HG03354 (cell line): ENCODE data around the gene LCORL.
"Not testable (repeated sequence)": the region's sequence is repeated elsewhere in the genome, so short reads cannot be mapped to it uniquely, and the experiment has no call there.

Experiments
- ATAC-seq: cut with Tn5 transposase; IDR thresholded peaks from one replicate; pipeline ENCODE4 v1.9.1; 2021; ENCODE audit warnings: mild to moderate bottlenecking; ENCODE audit not compliant: unreplicated experiment, poor library complexity, severe bottlenecking

Gene LCORL

GRCh38 chr4:17867276-17867675, 154.3 kb downstream of the LCORL start:
- no peak for ATAC-seq

DNA sequence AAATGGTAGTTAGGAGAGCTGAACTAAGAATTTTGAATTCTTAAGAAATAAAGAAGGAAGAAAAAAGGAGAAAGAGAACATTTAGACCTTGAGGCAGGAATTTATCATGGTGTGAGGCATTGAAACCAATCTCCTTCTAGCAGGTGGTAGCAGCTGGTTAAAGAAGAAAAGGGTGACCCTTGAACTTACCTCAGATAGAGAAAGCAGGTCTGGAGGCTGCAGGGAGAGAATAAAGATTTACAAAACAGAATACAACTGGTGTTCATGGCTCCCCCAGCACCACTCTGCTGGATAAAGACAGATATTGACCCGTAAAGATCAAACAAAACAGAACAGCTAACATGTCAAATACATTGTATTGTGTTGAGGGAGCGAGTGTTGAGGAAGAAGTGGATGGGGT, 154.7 kb downstream of the LCORL start:
- no peak for ATAC-seq

DNA sequence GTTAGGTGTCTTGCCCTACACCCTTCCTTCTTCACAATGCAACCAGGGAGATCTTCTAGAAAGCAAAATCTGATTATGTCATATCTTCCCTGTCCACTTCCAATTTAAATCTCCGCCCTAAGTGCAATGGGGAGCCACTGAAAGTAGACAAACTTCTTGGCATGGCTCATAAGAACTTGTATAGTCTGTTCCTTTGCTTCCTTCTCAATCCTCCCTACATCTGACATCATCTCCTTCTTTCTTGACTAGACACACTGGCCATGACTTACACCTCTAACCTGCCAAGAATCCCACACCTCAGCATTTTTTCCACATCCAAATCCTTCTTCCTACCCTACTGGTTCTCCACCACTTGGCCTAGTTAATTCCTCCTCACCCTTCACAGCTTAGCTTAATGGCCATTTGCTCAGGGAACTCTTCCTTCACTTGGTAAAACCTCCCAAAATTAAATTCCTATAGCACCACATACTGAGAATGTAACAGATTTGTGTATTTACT, 155.6 kb downstream of the LCORL start:
- ATAC-seq: no peak

- ATAC-seq: not testable (repeated sequence)
These were observed 159.6 kb downstream of the LCORL start for GRCh38 chr4:17861906-17862305.

- no peak for ATAC-seq
These were observed 161.7 kb downstream of the LCORL start for GRCh38 chr4:17859793-17860406.

- ATAC-seq: no peak
These were observed 167.5 kb downstream of the LCORL start for GRCh38 chr4:17854036-17854435.

DNA sequence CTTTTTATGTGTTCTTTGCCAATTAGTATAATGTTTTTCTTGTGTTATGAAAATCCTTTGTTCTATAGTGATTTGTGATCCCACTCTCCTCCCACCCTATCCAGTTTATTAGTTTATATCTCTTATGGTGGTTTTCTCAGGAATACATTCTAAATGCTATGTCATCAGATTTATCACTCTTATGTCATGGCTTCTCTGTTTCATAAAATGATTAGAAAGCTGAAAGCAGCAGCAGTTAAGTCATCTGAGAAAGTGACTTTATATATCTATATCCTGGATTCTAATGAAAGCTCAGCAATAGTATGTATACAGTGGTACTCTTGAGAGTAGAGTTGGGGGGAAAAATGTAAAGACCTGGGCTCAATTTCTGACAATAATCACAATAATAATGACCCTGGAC, 169.6 kb downstream of the LCORL start:
- ATAC-seq: no peak

DNA sequence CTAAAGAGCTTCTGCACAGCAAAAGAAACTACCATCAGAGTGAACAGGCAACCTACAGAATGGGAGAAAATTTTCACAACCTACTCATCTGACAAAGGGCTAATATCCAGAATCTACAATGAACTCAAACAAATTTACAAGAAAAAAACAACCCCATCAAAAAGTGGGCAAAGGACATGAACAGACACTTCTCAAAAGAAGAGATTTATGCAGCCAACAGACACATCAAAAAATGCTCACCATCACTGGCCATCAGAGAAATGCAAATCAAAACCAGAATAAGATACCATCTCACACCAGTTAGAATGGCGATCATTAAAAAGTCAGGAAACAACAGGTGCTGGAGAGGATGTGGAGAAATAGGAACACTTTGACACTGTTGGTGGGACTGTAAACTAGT, 171.3 kb downstream of the LCORL start:
- not testable (repeated sequence) for ATAC-seq

GRCh38 chr4:17846266-17846665, 175.3 kb downstream of the LCORL start:
- ATAC-seq: no peak

- ATAC-seq: no peak
These were observed 197.5 kb downstream of the LCORL start for GRCh38 chr4:17823871-17824669.

DNA sequence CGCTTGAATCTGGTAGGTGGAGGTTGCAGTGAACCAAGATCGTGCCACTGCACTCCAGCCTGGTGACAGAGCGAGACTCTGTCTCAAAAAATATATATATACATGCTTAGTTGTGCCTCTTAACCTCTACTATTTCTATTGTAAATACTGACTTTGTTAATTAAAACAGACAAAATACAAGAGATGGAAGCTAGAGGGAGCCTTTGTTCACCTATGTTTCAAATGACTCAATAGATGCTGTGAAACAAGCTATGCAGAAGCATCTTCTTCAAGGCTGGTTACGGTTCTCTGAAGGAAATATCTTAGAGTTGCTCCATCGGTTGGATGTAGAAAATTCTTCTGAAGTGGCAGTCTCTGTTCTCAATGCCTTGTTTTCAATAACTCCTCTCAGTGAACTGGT, 204.5 kb downstream of the LCORL start:
- ATAC-seq: peak; percentile 89

GRCh38 chr4:17816142-17816541, 205.4 kb downstream of the LCORL start:
- ATAC-seq: no peak

DNA sequence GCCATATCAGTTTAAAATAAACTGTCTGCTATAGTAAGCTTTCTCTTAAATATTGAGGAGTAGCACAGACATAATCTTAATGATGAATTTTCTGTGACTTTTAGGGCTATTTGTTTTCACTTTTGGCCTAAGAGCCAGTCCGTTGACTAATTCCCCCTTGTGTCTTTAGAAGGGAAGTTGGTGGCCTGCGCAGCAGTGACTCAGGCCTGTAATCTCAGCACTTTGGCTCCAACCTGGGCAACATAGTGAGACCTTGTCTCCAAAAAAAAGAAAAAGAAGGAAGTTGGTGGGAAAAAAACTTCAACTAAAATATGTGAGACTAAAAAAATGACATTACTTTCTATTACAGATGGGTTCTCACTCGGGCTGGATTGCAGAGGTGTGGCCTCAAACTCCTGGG, 207.4 kb downstream of the LCORL start:
- ATAC-seq: no peak

DNA sequence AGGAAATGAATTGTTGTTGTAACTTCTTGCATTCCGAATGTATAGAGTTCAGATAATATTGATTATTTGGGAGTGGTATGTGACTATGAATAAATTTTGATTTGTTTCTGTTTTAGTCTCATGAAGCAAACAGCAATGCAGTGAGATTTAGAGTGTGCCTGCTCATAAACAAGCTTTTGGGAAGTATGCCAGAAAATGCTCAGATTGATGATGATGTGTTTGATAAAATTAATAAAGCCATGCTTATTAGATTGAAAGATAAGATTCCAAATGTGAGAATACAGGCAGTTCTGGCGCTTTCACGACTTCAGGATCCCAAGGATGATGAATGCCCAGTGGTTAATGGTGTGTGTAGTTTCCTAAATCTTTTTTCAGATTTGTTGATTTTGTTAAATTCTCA, 208.8 kb downstream of the LCORL start:
- no peak for ATAC-seq

DNA sequence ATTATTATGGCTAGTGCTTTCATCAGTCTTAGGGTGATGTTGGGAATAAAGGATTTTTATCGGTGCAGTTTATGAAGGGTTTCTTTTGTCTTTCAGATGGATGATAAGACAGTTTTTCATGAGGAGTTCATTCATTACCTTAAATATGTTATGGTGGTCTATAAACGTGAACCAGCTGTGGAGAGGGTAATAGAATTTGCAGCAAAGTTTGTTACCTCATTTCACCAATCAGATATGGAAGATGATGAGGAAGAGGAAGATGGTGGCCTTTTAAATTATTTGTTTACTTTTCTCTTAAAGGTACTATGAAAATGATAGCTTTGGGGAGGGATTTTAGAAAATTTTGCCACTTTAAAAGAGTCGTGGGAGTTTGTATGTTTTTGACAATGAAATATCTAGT, 209.4 kb downstream of the LCORL start:
- ATAC-seq: no peak

DNA sequence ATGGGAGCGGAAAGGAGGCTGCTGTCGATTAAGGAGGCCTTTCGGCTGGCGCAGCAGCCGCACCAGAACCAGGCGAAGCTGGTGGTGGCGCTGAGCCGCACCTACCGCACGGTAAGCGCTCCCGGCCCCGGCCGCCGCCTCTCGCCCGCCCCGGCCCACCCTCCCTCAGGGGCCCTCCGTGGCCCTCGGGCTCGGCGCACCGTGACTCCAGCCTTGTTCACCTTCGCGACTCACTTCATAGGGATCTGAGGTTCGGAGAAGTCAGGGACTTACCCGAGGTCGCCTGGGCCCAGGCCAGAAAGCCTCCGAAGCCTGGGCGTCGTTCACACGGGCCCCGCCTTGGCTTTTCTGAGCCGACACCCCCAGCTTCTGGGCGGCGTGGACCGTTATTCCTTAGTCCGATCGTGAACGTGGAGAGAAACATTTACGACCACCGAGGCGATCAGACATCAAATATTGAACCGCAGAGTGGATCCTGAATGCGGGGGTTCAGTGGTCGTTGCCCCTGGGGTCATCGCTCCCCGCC, 210.4 kb downstream of the LCORL start:
- ATAC-seq: peak; percentile 36

- peak; percentile 92 for ATAC-seq
These were observed 211.1 kb downstream of the LCORL start, which contains the start of the genes DCAF16 and NCAPG for GRCh38 chr4:17810260-17811077. Gene DCAF16, minus strand, starts transcription at chr4:17810757. Its CDS starts 6,616 bp downstream, at chr4:17804141. Gene NCAPG, plus strand, starts transcription at chr4:17810979. Its CDS starts 99 bp downstream, at chr4:17811078.

GRCh38 chr4:17809667-17810066, 211.9 kb downstream of the LCORL start:
- no peak for ATAC-seq

DNA sequence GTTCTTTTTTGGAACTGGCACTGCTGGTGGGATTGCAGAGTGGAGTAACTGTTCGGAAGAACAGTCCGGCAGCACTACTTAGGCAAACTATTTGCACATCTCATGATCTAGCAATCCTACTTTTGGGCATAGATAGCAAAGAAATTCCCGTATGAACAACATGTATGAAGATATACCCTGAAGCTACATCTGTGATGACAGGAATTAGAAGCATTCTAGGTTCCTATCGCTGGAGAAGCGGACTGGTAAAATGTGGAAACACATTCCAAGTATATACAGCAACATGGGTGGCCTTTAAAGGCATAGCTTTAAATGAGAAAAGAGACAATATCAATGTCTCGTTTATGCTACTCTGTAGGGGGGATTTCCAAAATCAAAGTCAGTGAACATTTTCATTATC, 214.1 kb downstream of the LCORL start:
- ATAC-seq: no peak

DNA sequence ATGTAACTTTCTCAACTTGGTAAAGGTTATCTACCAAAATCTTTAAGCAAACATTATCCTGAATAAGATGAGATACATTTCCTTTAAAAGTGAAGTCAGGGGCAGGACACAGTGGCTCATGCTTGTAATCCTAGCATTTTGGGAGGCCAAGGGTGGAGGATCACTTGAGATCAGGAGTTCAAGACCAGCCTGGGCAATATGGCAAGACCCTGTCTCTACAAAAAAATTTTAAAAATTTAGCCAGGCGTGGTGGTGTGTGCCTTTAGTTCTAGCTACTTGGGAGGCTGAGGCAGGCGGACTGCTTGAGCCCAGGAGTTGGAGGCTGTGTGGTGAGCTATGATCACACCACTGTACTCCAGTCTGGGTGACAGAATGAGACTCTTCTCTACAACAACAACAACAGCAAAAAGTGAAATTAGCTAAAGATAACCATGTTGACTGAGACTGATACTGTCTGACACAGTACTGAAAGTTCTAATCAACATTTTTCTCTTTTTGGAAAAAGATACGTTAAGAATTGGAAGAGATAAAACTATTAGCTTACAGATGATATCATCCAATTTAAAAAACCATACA, 215.9 kb downstream of the LCORL start:
- ATAC-seq: no peak
